GM12878 (cell line): ENCODE measurements around the gene ZNF425.
A peak's percentile ranks its signal among the peaks of the same experiment; 100 is the strongest.

ENCODE experiments used
- CHD1 ChIP-seq: IDR thresholded peaks from 2 replicates; pipeline ENCODE4 v1.6.1; 2012; ENCODE audit warnings: low read depth, low read length, improper control_type of control experiment
- IKZF1 ChIP-seq: fragments of 450-650 bp; conservative IDR thresholded peaks from 2 replicates; pipeline ENCODE4 v1.6.1; 2017; ENCODE audit warnings: antibody characterized with exemption, mild to moderate bottlenecking
- NRF1 ChIP-seq: conservative IDR thresholded peaks from 2 replicates; pipeline ENCODE4 v1.6.1; 2011; ENCODE audit warnings: mild to moderate bottlenecking, low read depth, low read length, improper control_type of control experiment
- PBX3 ChIP-seq: IDR thresholded peaks from 2 replicates; pipeline ENCODE4 v1.6.1; 2011; ENCODE audit warnings: mild to moderate bottlenecking, low read depth, low read length, moderate library complexity; ENCODE audit not compliant: insufficient replicate concordance
- POLR2A ChIP-seq: IDR thresholded peaks from 2 replicates; pipeline ENCODE4 v1.6.1; 2011; ENCODE audit warnings: low read depth, mild to moderate bottlenecking, low read length
- SRF ChIP-seq, 2 experiments: IDR thresholded peaks; 2 replicates each; pipeline ENCODE4 v1.6.1; 2011; ENCODE audit warnings: low read depth in 2 of 2, low read length in 2 of 2, mild to moderate bottlenecking in 1 of 2, moderate library complexity in 1 of 2
- TF ChIP-seq, protein P1 (sequence below), 3 experiments: IDR thresholded peaks in 2 of 3; conservative IDR thresholded peaks in 1 of 3; 2 replicates each; pipeline ENCODE4 v1.5.1; 2011; ENCODE audit warnings: low read depth in 3 of 3, low read length in 3 of 3, mild to moderate bottlenecking in 3 of 3, control low read depth in 2 of 3, moderate library complexity in 2 of 3, inconsistent platforms in 1 of 3, mixed read lengths in 1 of 3; ENCODE audit not compliant: control insufficient read depth in 2 of 3, insufficient read depth in 1 of 3; ENCODE audit errors: extremely low read depth in 1 of 3

GRCh38 chr7:149126662-149127266, 640 bp upstream of the ZNF425 start:
- TF ChIP-seq, protein P1, sequence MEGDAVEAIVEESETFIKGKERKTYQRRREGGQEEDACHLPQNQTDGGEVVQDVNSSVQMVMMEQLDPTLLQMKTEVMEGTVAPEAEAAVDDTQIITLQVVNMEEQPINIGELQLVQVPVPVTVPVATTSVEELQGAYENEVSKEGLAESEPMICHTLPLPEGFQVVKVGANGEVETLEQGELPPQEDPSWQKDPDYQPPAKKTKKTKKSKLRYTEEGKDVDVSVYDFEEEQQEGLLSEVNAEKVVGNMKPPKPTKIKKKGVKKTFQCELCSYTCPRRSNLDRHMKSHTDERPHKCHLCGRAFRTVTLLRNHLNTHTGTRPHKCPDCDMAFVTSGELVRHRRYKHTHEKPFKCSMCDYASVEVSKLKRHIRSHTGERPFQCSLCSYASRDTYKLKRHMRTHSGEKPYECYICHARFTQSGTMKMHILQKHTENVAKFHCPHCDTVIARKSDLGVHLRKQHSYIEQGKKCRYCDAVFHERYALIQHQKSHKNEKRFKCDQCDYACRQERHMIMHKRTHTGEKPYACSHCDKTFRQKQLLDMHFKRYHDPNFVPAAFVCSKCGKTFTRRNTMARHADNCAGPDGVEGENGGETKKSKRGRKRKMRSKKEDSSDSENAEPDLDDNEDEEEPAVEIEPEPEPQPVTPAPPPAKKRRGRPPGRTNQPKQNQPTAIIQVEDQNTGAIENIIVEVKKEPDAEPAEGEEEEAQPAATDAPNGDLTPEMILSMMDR (IDR thresholded peaks at IDR 0.05 in 2 of 3, conservative IDR thresholded peaks at IDR 0.05 in 1 of 3; ENCODE audit: control insufficient read depth in 2 of 3, extremely low read depth in 1 of 3, insufficient read depth in 1 of 3, low read depth in 3 of 3, low read length in 3 of 3), result no peak
- no peak for TF ChIP-seq SRF (IDR thresholded peaks at IDR 0.05; ENCODE audit: low read depth in 2 of 2, low read length in 2 of 2)
- no peak for TF ChIP-seq CHD1
- TF ChIP-seq POLR2A, result no peak; the same call in 1 of the 2 replicates
- no peak for TF ChIP-seq PBX3
- no peak for TF ChIP-seq NRF1
- peak; percentile 79 for TF ChIP-seq IKZF1
